Panc1 (cell line): ENCODE data around the gene PCDHGC5. TPM values are rescaled to one million over a fixed set of nuclear protein-coding genes. Genes with fewer than 3 reads are reported as not detected.

Experiments used
- ATAC-seq: fragments of 200-7000 bp; cut with Tn5 transposase; 2 replicates; pipeline ENCODE4 v1.9.1; 2020; ENCODE audit warnings: mild to moderate bottlenecking, moderate library complexity
- BruUV-seq: library from RNA; stranded (reverse); fragments of 400-500 nt; replicated peaks from 2 replicates; lab custom pipeline; 2021; lab: Mats Ljungman, UMichigan
- CTCF ChIA-PET: fragments of 300-600 bp; sonication (Branson Sonifier 250); formaldehyde crosslinking; loops from one replicate; lab custom pipeline; 2022; ENCODE audit warnings: antibody characterized with exemption; lab: Charles Lee
- POLR2A ChIA-PET: fragments of 300-600 bp; sonication (Branson Sonifier 250); formaldehyde crosslinking; loops from one replicate; lab custom pipeline; 2022; ENCODE audit warnings: antibody characterized with exemption; lab: Charles Lee
- DNase-seq: peaks from one replicate; pipeline ENCODE4 v3.0.0-alpha.2; 2010; ENCODE audit warnings: low read depth, low spot score
- H3K27ac ChIP-seq: 2 replicates; pipeline ENCODE4 v1.5.1; 2011; ENCODE audit warnings: mild to moderate bottlenecking, low read length, inconsistent platforms
- H3K27me3 ChIP-seq: fragments of 200-500 bp; sonication (Bioruptor generic); 2 replicates; pipeline ENCODE4 v1.6.0; 2014; ENCODE audit warnings: low read length, inconsistent platforms; ENCODE audit not compliant: control insufficient read depth, insufficient read depth
- H3K36me3 ChIP-seq: fragments of 200-500 bp; sonication (Bioruptor generic); 2 replicates; pipeline ENCODE4 v1.5.1; 2014; ENCODE audit warnings: inconsistent platforms, mild to moderate bottlenecking, low read length, moderate library complexity; ENCODE audit not compliant: control insufficient read depth, insufficient read depth
- H3K4me1 ChIP-seq: 2 replicates; pipeline ENCODE4 v1.5.1; 2011; ENCODE audit warnings: inconsistent platforms, mild to moderate bottlenecking, low read length, moderate library complexity; ENCODE audit not compliant: control insufficient read depth, insufficient read depth
- H3K4me3 ChIP-seq, 2 experiments: 2 replicates each; pipeline ENCODE4 v1.5.1; 2011 to 2012; ENCODE audit warnings: low read depth in 2 of 2, low read length in 2 of 2, mild to moderate bottlenecking in 2 of 2, inconsistent platforms in 1 of 2, moderate library complexity in 1 of 2
- H3K9me3 ChIP-seq: fragments of 200-500 bp; sonication (Bioruptor generic); 2 replicates; pipeline ENCODE4 v1.5.1; 2014; ENCODE audit warnings: low read depth, mild to moderate bottlenecking, inconsistent platforms, low read length, moderate library complexity; ENCODE audit not compliant: control insufficient read depth, insufficient read depth
- CTCF ChIP-seq: fragments of 450-650 bp; IDR thresholded peaks from 2 replicates; pipeline ENCODE4 v1.5.1; 2017; ENCODE audit warnings: mild to moderate bottlenecking
- POLR2AphosphoS5 ChIP-seq: IDR thresholded peaks from 2 replicates; pipeline ENCODE4 v1.6.1; 2012; ENCODE audit warnings: mild to moderate bottlenecking, low read depth, low read length, moderate library complexity
- REST ChIP-seq, 2 experiments: IDR thresholded peaks; 2 replicates each; pipeline ENCODE4 v1.6.1; 2011 to 2012; ENCODE audit warnings: low read depth in 2 of 2, control low read depth in 1 of 2, low read length in 1 of 2, mild to moderate bottlenecking in 1 of 2, moderate library complexity in 1 of 2; ENCODE audit not compliant: insufficient read depth in 1 of 2
- SIN3A ChIP-seq: IDR thresholded peaks from 2 replicates; pipeline ENCODE4 v1.6.1; 2012; ENCODE audit warnings: low read depth, mild to moderate bottlenecking, low read length, moderate library complexity, borderline replicate concordance; ENCODE audit not compliant: insufficient read depth
- TCF7L2 ChIP-seq: IDR thresholded peaks from 2 replicates; pipeline ENCODE4 v1.6.1; 2011; ENCODE audit warnings: mild to moderate bottlenecking, low read depth, low read length, inconsistent platforms
- in situ Hi-C: cut with HindIII; loops from 2 replicates; pipeline ENCODE4 v1.10.0; 2016; ENCODE audit warnings: low sequenced_read_pairs, low pct_unique_long_range_greater_than_20kb
- intact Hi-C: fragments of 100-400 bp; cut with micrococcal nuclease; formaldehyde crosslinking; loops from one replicate; pipeline ENCODE4 v1.10.0; 2022; ENCODE audit not compliant: unreplicated experiment
- total RNA-seq: library from RNA; stranded (reverse); gene quantifications from one replicate; pipeline ENCODE4 v1.2.1, GENCODE V29; 2021; ENCODE audit not compliant: unreplicated experiment

PCDHGC5 gene
- total RNA-seq, 1 experiment from 2014 or later: 0.36 TPM

- ChIA-PET POLR2A (no interaction called here), CTCF (interaction anchor here (0.6 to 1.6 kb wide), 6 partner anchors 10 to 111 kb away, joined by 3 to 5 read pairs (median 4); partner anchors contain the start of genes PCDHGA10, PCDHGB7 and PCDHGC3)
- Histone ChIP-seq H3K27me3 (no peaks in the 10 kb centered on the region), H3K9me3 (no peaks in the 10 kb centered on the region; the same call in 1 of the 2 replicates), H3K36me3 (peaks cover 15% of the 10 kb centered on the region), H3K27ac (peak overlapping the region; percentile 51), H3K4me1 (peaks cover 35% of the 10 kb centered on the region), H3K4me3 (no peak overlapping the region)
- no peak for TF ChIP-seq POLR2AphosphoS5
- TF ChIP-seq TCF7L2: no peak
- TF ChIP-seq CTCF: no peak
- TF ChIP-seq REST (IDR thresholded peaks at IDR 0.05; ENCODE audit: insufficient read depth in 1 of 2, low read depth in 2 of 2, low read length in 1 of 2): no peak
- no peak for TF ChIP-seq SIN3A
- ATAC-seq (no peak), DNase-seq (no peak)
- in situ Hi-C loops (no loop called here), intact Hi-C loops (loop anchor here (1.0 to 10.0 kb wide), 4 partner anchors 45 to 169 kb away; partner anchors contain the start of genes PCDHGA4, PCDHGB1, PCDHGB2 and PCDHGB7)
- no TSS peak for BruUV-seq
Observed at GRCh38 chr5:141523991-141524390, 35.1 kb downstream of the PCDHGC5 start.

DNA sequence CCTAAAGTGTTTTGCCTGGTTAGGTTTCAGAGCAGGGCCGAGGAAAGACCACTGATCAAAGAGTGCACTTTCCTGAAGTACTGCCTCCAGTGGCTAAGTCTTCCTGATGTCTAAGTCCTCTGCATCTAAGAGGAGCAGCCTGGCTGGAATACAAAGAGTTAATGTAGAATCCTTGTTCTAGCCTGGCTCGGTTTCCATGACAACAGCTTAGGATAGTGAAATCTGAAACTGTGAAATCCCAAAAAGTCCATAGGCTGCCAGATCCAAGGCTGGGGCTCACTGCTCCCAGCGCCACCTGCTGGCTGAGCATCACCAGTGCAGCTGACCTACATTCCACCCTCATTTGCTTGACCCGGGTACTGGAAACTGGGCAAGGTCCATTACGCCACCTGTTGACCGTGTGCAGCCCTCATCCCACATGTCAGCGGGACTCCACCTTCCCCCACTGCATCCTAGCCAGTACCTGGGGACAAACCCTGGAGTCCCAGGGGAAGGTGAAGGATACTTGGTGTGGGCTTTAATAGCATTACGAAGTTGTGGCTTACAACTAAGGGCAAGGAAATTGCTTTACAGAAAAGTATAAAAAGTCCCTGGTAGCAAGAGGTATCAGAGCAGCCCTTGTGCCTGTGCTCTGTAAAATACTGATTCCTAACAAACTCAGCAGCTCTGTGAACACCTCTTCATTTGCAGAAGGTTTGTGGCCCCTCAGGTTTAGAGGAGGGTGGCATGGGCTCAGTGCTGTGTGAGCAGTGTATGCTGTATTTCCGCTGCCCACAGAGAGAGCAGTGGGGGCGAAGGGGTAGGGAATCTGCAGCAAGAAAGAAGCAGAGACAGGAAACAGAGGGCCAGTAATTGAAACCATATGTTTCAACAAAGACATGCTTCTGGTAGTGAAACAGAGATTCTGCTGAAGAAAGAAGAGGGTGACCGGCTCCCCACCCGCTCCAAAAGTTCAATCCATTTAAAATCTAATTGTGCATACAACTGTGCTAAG lies 36.0 kb downstream of the PCDHGC5 start:
- peak overlapping the region; percentile 51 for H3K27ac ChIP-seq
- DNase-seq: peak; percentile 84

More for the DNA sequence above, 36.0 kb downstream of the PCDHGC5 start:
- Histone ChIP-seq H3K4me3 (no peak overlapping the region), H3K36me3 (peaks cover 15% of the 10 kb centered on the region), H3K27me3 (no peaks in the 10 kb centered on the region), H3K4me1 (peaks cover 35% of the 10 kb centered on the region), H3K9me3 (no peaks in the 10 kb centered on the region; the same call in 1 of the 2 replicates)
- peak; percentile 100 for TF ChIP-seq CTCF
- TF ChIP-seq SIN3A: no peak
- in situ Hi-C loops: no loop called here
- ATAC-seq: peak; percentile 90
- intact Hi-C loops: loop anchor here (1.0 to 10.0 kb wide), 3 partner anchors 50 to 170 kb away; partner anchors contain the start of genes PCDHGA4, PCDHGB1, PCDHGB2 and PCDHGB7
- ChIA-PET POLR2A (interaction anchor here (0.6 kb wide), 1 partner anchor 355 kb away, joined by 3 read pairs; no protein-coding TSS in a partner anchor), CTCF (interaction anchor here (0.5 to 1.6 kb wide), 8 partner anchors 11 to 466 kb away, joined by 3 to 5 read pairs (median 4); partner anchors contain the start of genes PCDHGA10, PCDHGB7 and PCDHGC3)
- BruUV-seq: no TSS peak
